Epithelial cell of proximal tubule (primary cell): ENCODE data around the gene ABCA1. TPM values are rescaled to one million over a fixed set of nuclear protein-coding genes. Genes with fewer than 3 reads are reported as not detected.

Source experiments
- DNase-seq: peaks from one replicate; pipeline ENCODE4 v3.0.0-alpha.2; 2011; ENCODE audit warnings: low read depth
- H3K4me3 ChIP-seq: 2 replicates; pipeline ENCODE4 v1.5.1; 2011; ENCODE audit warnings: low read depth, mild to moderate bottlenecking, low read length
- CTCF ChIP-seq: conservative IDR thresholded peaks from 2 replicates; pipeline ENCODE4 v1.5.1; 2012; ENCODE audit warnings: low read depth, mild to moderate bottlenecking, low read length
- total RNA-seq: library from RNA; depleted of rRNA; stranded (reverse); fragments of >200 nt; gene quantifications from 2 replicates; pipeline ENCODE4 v1.2.3, GENCODE V29; 2015

Gene ABCA1
- total RNA-seq, 1 donor from 2014 or later = 13.7 TPM

GRCh38 chr9:104750185-104750767 is 177.7 kb downstream of the ABCA1 start:
- no peak for TF ChIP-seq CTCF
- no peak for DNase-seq
- no peak overlapping the region for H3K4me3 ChIP-seq

DNA sequence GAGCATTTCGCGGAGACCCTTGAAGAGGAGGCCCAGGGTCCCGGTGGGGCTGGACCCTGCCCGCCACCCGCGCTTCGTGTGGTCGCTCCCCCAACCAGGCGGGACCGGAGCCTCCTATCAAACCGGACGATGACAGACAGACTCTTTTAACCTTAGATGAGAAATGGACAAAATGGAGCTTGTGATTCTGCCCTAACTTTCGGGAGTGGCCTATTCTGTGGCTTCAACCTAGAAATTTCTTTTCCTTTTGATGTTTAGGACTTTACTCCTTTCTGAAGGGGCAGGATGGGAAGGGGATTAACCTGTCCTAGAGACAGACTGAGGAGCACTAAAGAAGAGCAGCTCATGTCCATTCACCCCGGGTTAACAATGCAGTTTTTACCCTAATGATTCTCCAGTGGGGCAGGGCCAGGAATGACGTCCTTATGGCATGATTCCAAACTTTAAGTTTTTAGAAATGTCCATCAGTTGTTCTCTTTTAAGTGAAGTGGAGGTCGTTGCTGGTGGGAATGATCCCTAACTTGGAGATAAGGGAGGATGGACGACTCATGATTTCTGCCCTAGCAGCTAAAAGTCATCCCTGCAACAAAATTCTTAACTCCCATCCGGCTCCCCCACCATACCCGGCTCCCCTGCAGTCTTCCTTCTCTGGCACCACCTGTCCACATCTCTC is 179.5 kb downstream of the ABCA1 start:
- H3K4me3 ChIP-seq = peak overlapping the region; percentile 88
- DNase-seq = no peak
- no peak for TF ChIP-seq CTCF

- H3K4me3 ChIP-seq = peak within 1 kb of the TSS; percentile 88
- DNase-seq = no peak
- no peak for TF ChIP-seq CTCF
These were observed 180.2 kb downstream of the ABCA1 start, which contains the start of gene NIPSNAP3A for GRCh38 chr9:104747565-104748358. NIPSNAP3A (plus strand) TSS chr9:104747683; CDS start chr9:104747793, 110 bp downstream.

- no peak for DNase-seq
- H3K4me3 ChIP-seq = peak overlapping the region; percentile 88
- TF ChIP-seq CTCF = no peak
These were observed 180.8 kb downstream of the ABCA1 start for GRCh38 chr9:104747245-104747564.

GRCh38 chr9:104746798-104747197 is 181.2 kb downstream of the ABCA1 start:
- DNase-seq = no peak
- no peak for TF ChIP-seq CTCF
- H3K4me3 ChIP-seq = peak overlapping the region; percentile 88

DNA sequence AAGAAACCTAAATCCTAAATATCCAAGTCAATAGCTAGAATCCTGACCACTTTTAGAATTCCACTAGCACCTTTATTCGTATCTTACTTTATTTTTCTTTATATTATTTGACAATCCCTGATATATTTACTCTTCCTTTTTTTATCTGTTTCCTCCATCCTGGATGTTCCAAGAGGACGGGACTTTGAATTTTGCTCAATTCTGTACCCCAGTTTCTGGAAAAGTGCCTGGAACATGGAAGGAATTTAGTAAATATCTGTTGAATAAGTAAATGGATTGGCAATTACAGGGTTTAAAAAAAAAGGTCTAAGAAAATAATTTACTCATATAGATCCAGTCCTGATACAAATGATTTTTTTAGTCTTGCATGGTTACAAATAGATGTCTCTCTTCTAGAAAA is 181.7 kb downstream of the ABCA1 start:
- DNase-seq = no peak
- H3K4me3 ChIP-seq = no peak overlapping the region
- TF ChIP-seq CTCF = no peak
